Effector memory CD8-positive, alpha-beta T cell (primary cell): Measurements from ENCODE around the gene TEKT1.

Experiments used
- ATAC-seq: fragments of 150-1000 bp; cut with Tn5 transposase; replicated peaks from 2 replicates; pipeline ENCODE4 v1.10.0; 2021; ENCODE audit warnings: mild to moderate bottlenecking, moderate library complexity
- DNase-seq, 3 experiments: peaks; one replicate each; pipeline ENCODE4 v3.0.0; 2021
- H3K27ac Mint-ChIP-seq, 2 donors: one replicate each; pipeline ENCODE4 v1.8.0; 2022; ENCODE audit warnings: mild to moderate bottlenecking in 2 of 2, mixed read lengths in 2 of 2, moderate library complexity in 2 of 2
- H3K27me3 Mint-ChIP-seq, 2 donors: one replicate each; pipeline ENCODE4 v1.8.0; 2022; ENCODE audit warnings: mixed read lengths in 2 of 2
- H3K36me3 Mint-ChIP-seq: one replicate; pipeline ENCODE4 v1.8.0; 2022; ENCODE audit warnings: mild to moderate bottlenecking, moderate library complexity, mixed read lengths; ENCODE audit not compliant: insufficient read depth
- H3K4me1 Mint-ChIP-seq, 2 donors: one replicate each; pipeline ENCODE4 v1.8.0; 2022; ENCODE audit warnings: low read depth in 2 of 2, mixed read lengths in 2 of 2
- H3K4me3 Mint-ChIP-seq, 2 donors: one replicate each; pipeline ENCODE4 v1.8.0; 2022; ENCODE audit warnings: mild to moderate bottlenecking in 2 of 2, mixed read lengths in 2 of 2, moderate library complexity in 2 of 2
- H3K9me3 Mint-ChIP-seq, 2 donors: one replicate each; pipeline ENCODE4 v1.8.0; 2022; ENCODE audit warnings: mixed read lengths in 2 of 2

TEKT1 gene

GRCh38 chr17:6797718-6798351, 33.7 kb downstream of the TEKT1 start:
- H3K27me3 Mint-ChIP-seq: peaks cover 3 to 49% of the 10 kb centered on the region in 2 donors
- H3K9me3 Mint-ChIP-seq: no peaks in the 10 kb centered on the region
- H3K36me3 Mint-ChIP-seq: no peaks in the 10 kb centered on the region
- no peak overlapping the region for H3K27ac Mint-ChIP-seq
- H3K4me3 Mint-ChIP-seq: no peak overlapping the region
- peaks cover 4 to 5% of the 10 kb centered on the region in 2 donors for H3K4me1 Mint-ChIP-seq
- DNase-seq (no peak), ATAC-seq (no peak)

GRCh38 chr17:6796887-6797490, 34.5 kb downstream of the TEKT1 start:
- ATAC-seq (no peak), DNase-seq (no peak)
- no peaks in the 10 kb centered on the region for H3K36me3 Mint-ChIP-seq
- H3K4me3 Mint-ChIP-seq: no peak overlapping the region
- no peaks in the 10 kb centered on the region for H3K9me3 Mint-ChIP-seq
- no peak overlapping the region for H3K27ac Mint-ChIP-seq
- peaks cover 4 to 5% of the 10 kb centered on the region in 2 donors for H3K4me1 Mint-ChIP-seq
- H3K27me3 Mint-ChIP-seq: peaks cover 11 to 57% of the 10 kb centered on the region in 2 donors

- H3K36me3 Mint-ChIP-seq: no peaks in the 10 kb centered on the region
- no peaks in the 10 kb centered on the region for H3K9me3 Mint-ChIP-seq
- H3K27me3 Mint-ChIP-seq: peaks cover 13 to 64% of the 10 kb centered on the region in 2 donors
- no peak overlapping the region for H3K4me3 Mint-ChIP-seq
- H3K27ac Mint-ChIP-seq: no peak overlapping the region
- DNase-seq (no peak), ATAC-seq (no peak)
- peaks cover 4 to 5% of the 10 kb centered on the region in 2 donors for H3K4me1 Mint-ChIP-seq
These were observed 35.3 kb downstream of the TEKT1 start for GRCh38 chr17:6796017-6796886.

GRCh38 chr17:6793748-6794493, 37.6 kb downstream of the TEKT1 start:
- Mint-ChIP-seq H3K27me3 (peaks cover 34 to 63% of the 10 kb centered on the region in 2 donors), H3K4me1 (peaks cover 4 to 5% of the 10 kb centered on the region in 2 donors), H3K9me3 (no peaks in the 10 kb centered on the region), H3K27ac (no peak overlapping the region), H3K36me3 (no peaks in the 10 kb centered on the region), H3K4me3 (no peak overlapping the region)
- DNase-seq (no peak), ATAC-seq (no peak)

- Mint-ChIP-seq H3K27ac (no peak overlapping the region), H3K27me3 (peaks cover 68 to 87% of the 10 kb centered on the region in 2 donors), H3K36me3 (no peaks in the 10 kb centered on the region), H3K4me1 (no peaks in the 10 kb centered on the region), H3K4me3 (no peak overlapping the region), H3K9me3 (peaks cover 4 to 12% of the 10 kb centered on the region in 2 donors)
- DNase-seq (no peak), ATAC-seq (no peak)
These were observed 42.4 kb downstream of the TEKT1 start for GRCh38 chr17:6789146-6789545.

GRCh38 chr17:6787081-6787693, 44.3 kb downstream of the TEKT1 start:
- ATAC-seq: no peak
- Mint-ChIP-seq H3K27me3 (peaks cover 78 to 93% of the 10 kb centered on the region in 2 donors), H3K36me3 (no peaks in the 10 kb centered on the region), H3K9me3 (peaks cover 4 to 27% of the 10 kb centered on the region in 2 donors), H3K4me1 (no peaks in the 10 kb centered on the region), H3K27ac (no peak overlapping the region), H3K4me3 (no peak overlapping the region)
- DNase-seq: no peak

GRCh38 chr17:6786618-6787017, 44.9 kb downstream of the TEKT1 start:
- no peak for ATAC-seq
- peaks cover 4 to 33% of the 10 kb centered on the region in 2 donors for H3K9me3 Mint-ChIP-seq
- H3K27me3 Mint-ChIP-seq: peaks cover 80 to 93% of the 10 kb centered on the region in 2 donors
- no peak for DNase-seq
- no peaks in the 10 kb centered on the region for H3K36me3 Mint-ChIP-seq
- H3K4me3 Mint-ChIP-seq: no peak overlapping the region
- H3K27ac Mint-ChIP-seq: no peak overlapping the region
- H3K4me1 Mint-ChIP-seq: no peaks in the 10 kb centered on the region

GRCh38 chr17:6782244-6782643, 49.3 kb downstream of the TEKT1 start:
- H3K4me3 Mint-ChIP-seq: no peak overlapping the region
- peaks cover 68 to 90% of the 10 kb centered on the region in 2 donors for H3K27me3 Mint-ChIP-seq
- ATAC-seq: no peak
- no peak for DNase-seq
- H3K9me3 Mint-ChIP-seq: peaks cover 9 to 45% of the 10 kb centered on the region in 2 donors
- no peak overlapping the region for H3K27ac Mint-ChIP-seq
- H3K4me1 Mint-ChIP-seq: no peaks in the 10 kb centered on the region
- H3K36me3 Mint-ChIP-seq: no peaks in the 10 kb centered on the region

- ATAC-seq (no peak), DNase-seq (no peak)
- peaks cover 8 to 34% of the 10 kb centered on the region in 2 donors for H3K9me3 Mint-ChIP-seq
- peaks cover 3% of the 10 kb centered on the region for H3K36me3 Mint-ChIP-seq
- H3K4me1 Mint-ChIP-seq: no peaks in the 10 kb centered on the region
- no peak overlapping the region for H3K27ac Mint-ChIP-seq
- H3K4me3 Mint-ChIP-seq: no peak overlapping the region
- peaks cover 55 to 84% of the 10 kb centered on the region in 2 donors for H3K27me3 Mint-ChIP-seq
These were observed 50.6 kb downstream of the TEKT1 start for GRCh38 chr17:6780886-6781285.

GRCh38 chr17:6780001-6780400, 51.5 kb downstream of the TEKT1 start:
- peaks cover 3% of the 10 kb centered on the region for H3K36me3 Mint-ChIP-seq
- peaks cover 0 to 2% of the 10 kb centered on the region in 2 donors for H3K4me1 Mint-ChIP-seq
- H3K27me3 Mint-ChIP-seq: peaks cover 48 to 75% of the 10 kb centered on the region in 2 donors
- no peak for DNase-seq
- H3K4me3 Mint-ChIP-seq: no peak overlapping the region
- peaks cover 5 to 32% of the 10 kb centered on the region in 2 donors for H3K9me3 Mint-ChIP-seq
- no peak overlapping the region for H3K27ac Mint-ChIP-seq
- no peak for ATAC-seq

- H3K4me3 Mint-ChIP-seq: no peak overlapping the region
- peaks cover 0 to 2% of the 10 kb centered on the region in 2 donors for H3K4me1 Mint-ChIP-seq
- peaks cover 3% of the 10 kb centered on the region for H3K36me3 Mint-ChIP-seq
- H3K27me3 Mint-ChIP-seq: peaks cover 47 to 69% of the 10 kb centered on the region in 2 donors
- no peak for DNase-seq
- no peak for ATAC-seq
- peaks cover 7 to 32% of the 10 kb centered on the region in 2 donors for H3K9me3 Mint-ChIP-seq
- no peak overlapping the region for H3K27ac Mint-ChIP-seq
These were observed 52.1 kb downstream of the TEKT1 start for GRCh38 chr17:6779411-6779810.

GRCh38 chr17:6775871-6776405, 55.6 kb downstream of the TEKT1 start, which contains the start of gene FBXO39:
FBXO39 (plus strand) TSS chr17:6776215; CDS start chr17:6779869, 3,654 bp downstream.
- peaks cover 31% of the 10 kb centered on the region for H3K36me3 Mint-ChIP-seq
- no peak for ATAC-seq
- DNase-seq: no peak
- H3K9me3 Mint-ChIP-seq: peaks cover 9 to 13% of the 10 kb centered on the region in 2 donors
- peaks cover 17 to 37% of the 10 kb centered on the region in 2 donors for H3K27me3 Mint-ChIP-seq
- no peak within 1 kb of the TSS for H3K4me3 Mint-ChIP-seq
- H3K4me1 Mint-ChIP-seq: peaks cover 0 to 2% of the 10 kb centered on the region in 2 donors
- no peak within 1 kb of the TSS for H3K27ac Mint-ChIP-seq
